Endothelial cell of umbilical vein (primary cell): ENCODE data around the gene ODAPH. TPM values are rescaled to one million over a fixed set of nuclear protein-coding genes. Genes with fewer than 3 reads are reported as not detected.

Source experiments
- BruUV-seq: library from RNA; stranded (reverse); fragments of 400-500 nt; replicated peaks from 2 replicates; lab custom pipeline; 2021; lab: Mats Ljungman, UMichigan
- CTCF ChIA-PET: fragments of 300-600, 350-600 bp; sonication (Branson Sonifier 250); formaldehyde crosslinking; loops from one replicate; lab custom pipeline; 2021; ENCODE audit warnings: antibody characterized with exemption, inconsistent platforms; lab: Charles Lee
- POLR2A ChIA-PET: fragments of 300-600, 350-600 bp; sonication (Branson Sonifier 250); formaldehyde crosslinking; loops from one replicate; lab custom pipeline; 2021; ENCODE audit warnings: antibody characterized with exemption, inconsistent platforms; lab: Charles Lee
- DNase-seq: peaks from one replicate; pipeline ENCODE4 v3.0.0-alpha.2; 2011; ENCODE audit warnings: low read depth, low spot score
- FAIRE-seq: peaks from 2 replicates; lab custom pipeline; 2011; peaks lifted over from hg19 to GRCh38; lab: Jason Lieb, UNC
- H2AFZ ChIP-seq: 2 replicates; pipeline ENCODE4 v1.6.0; 2012; ENCODE audit warnings: low read depth, low read length, control low read depth, inconsistent platforms
- H3K27ac ChIP-seq: 2 replicates; pipeline ENCODE4 v1.5.1; 2011; ENCODE audit warnings: low read depth, mild to moderate bottlenecking, control low read depth, low read length, moderate library complexity; ENCODE audit not compliant: insufficient read depth
- H3K27me3 ChIP-seq, 2 experiments: 2 replicates each; pipeline versions ENCODE4 v1.6.0 to v1.6.1; 2011; ENCODE audit warnings: low read length in 2 of 2, mixed read lengths in 1 of 2; ENCODE audit not compliant: control insufficient read depth in 2 of 2, insufficient read depth in 2 of 2
- H3K36me3 ChIP-seq, 2 experiments: 2 replicates in 1 of 2; 3 replicates in 1 of 2; pipeline ENCODE4 v1.5.1; 2011; ENCODE audit warnings: low read length in 2 of 2, mild to moderate bottlenecking in 1 of 2, moderate library complexity in 1 of 2; ENCODE audit not compliant: control insufficient read depth in 2 of 2, insufficient read depth in 2 of 2; ENCODE audit errors: extremely low read depth in 1 of 2
- H3K4me1 ChIP-seq: 3 replicates; pipeline ENCODE4 v1.5.1; 2011; ENCODE audit warnings: mild to moderate bottlenecking, low read length; ENCODE audit not compliant: control insufficient read depth, insufficient read depth; ENCODE audit errors: extremely low read depth
- H3K4me2 ChIP-seq: 2 replicates; pipeline ENCODE4 v1.6.1; 2011; ENCODE audit warnings: low read length, control low read depth, mixed read lengths; ENCODE audit not compliant: insufficient read depth
- H3K4me3 ChIP-seq, 3 experiments: fragments of 200-600 bp in 1 of 3; sonication (generic), shearing (Covaris generic) in 1 of 3; replicated peaks in 1 of 3; 2 replicates each; pipeline ENCODE4 v1.5.1; 2011 to 2016; ENCODE audit warnings: control low read depth in 3 of 3, low read length in 3 of 3, mild to moderate bottlenecking in 2 of 3, inconsistent platforms in 1 of 3, low read depth in 1 of 3, moderate library complexity in 1 of 3; ENCODE audit not compliant: insufficient read depth in 1 of 3
- H3K79me2 ChIP-seq: 2 replicates; pipeline ENCODE4 v1.6.0; 2012; ENCODE audit warnings: low read length, inconsistent platforms; ENCODE audit not compliant: control insufficient read depth, insufficient read depth
- H3K9ac ChIP-seq: replicated peaks from 2 replicates; pipeline ENCODE3; 2011; ENCODE audit warnings: low read length, control low read depth; ENCODE audit not compliant: insufficient read depth; ENCODE audit errors: extremely low read depth
- H3K9me1 ChIP-seq: replicated peaks from 3 replicates; pipeline ENCODE4 v1.6.0; 2011; ENCODE audit warnings: mild to moderate bottlenecking, low read length; ENCODE audit not compliant: control insufficient read depth, insufficient read depth; ENCODE audit errors: extremely low read depth
- H3K9me3 ChIP-seq: replicated peaks from 2 replicates; pipeline ENCODE4 v1.5.1; 2012; ENCODE audit warnings: low read length, inconsistent platforms; ENCODE audit not compliant: control insufficient read depth, insufficient read depth
- H4K20me1 ChIP-seq: replicated peaks from 2 replicates; pipeline ENCODE3; 2011; ENCODE audit warnings: mild to moderate bottlenecking, low read length; ENCODE audit not compliant: control insufficient read depth, insufficient read depth; ENCODE audit errors: extremely low read depth
- CTCF ChIP-seq, 2 donors: IDR thresholded peaks; 1 replicate in 1 of 2; 2 replicates in 1 of 2; pipeline ENCODE4 v1.5.1; 2011; ENCODE audit warnings: low read length in 2 of 2, mild to moderate bottlenecking in 2 of 2, moderate library complexity in 2 of 2, control low read depth in 1 of 2, inconsistent platforms in 1 of 2, low read depth in 1 of 2; ENCODE audit not compliant: insufficient read depth in 1 of 2; ENCODE audit errors: extremely low read depth in 1 of 2
- EZH2 ChIP-seq: IDR thresholded peaks from 2 replicates; pipeline ENCODE4 v1.6.1; 2012; ENCODE audit warnings: borderline replicate concordance, low read depth, mild to moderate bottlenecking, moderate library complexity, low read length, inconsistent platforms; ENCODE audit not compliant: severe bottlenecking
- FOS ChIP-seq: IDR thresholded peaks from 2 replicates; pipeline ENCODE4 v1.6.1; 2011; ENCODE audit warnings: mild to moderate bottlenecking, low read length, moderate library complexity, borderline replicate concordance; ENCODE audit not compliant: insufficient read depth
- GATA2 ChIP-seq: IDR thresholded peaks from 2 replicates; pipeline ENCODE4 v1.7.0; 2011; ENCODE audit warnings: low read depth, mild to moderate bottlenecking, moderate library complexity, mixed read lengths, low read length; ENCODE audit not compliant: insufficient read length, insufficient read depth
- JUN ChIP-seq: IDR thresholded peaks from 2 replicates; pipeline ENCODE4 v1.6.1; 2011; ENCODE audit warnings: borderline replicate concordance, low read depth; ENCODE audit not compliant: insufficient read length, insufficient read depth
- MAX ChIP-seq: IDR thresholded peaks from 2 replicates; pipeline ENCODE4 v1.6.1; 2011; ENCODE audit not compliant: insufficient read depth, insufficient read length
- MYC ChIP-seq: IDR thresholded peaks from one replicate; pipeline ENCODE4 v1.6.1; 2011; ENCODE audit warnings: mild to moderate bottlenecking, low read depth, low read length
- POLR2A ChIP-seq: IDR thresholded peaks from 2 replicates; pipeline ENCODE4 v1.6.1; 2012; ENCODE audit warnings: low read depth, mild to moderate bottlenecking, control low read depth, low read length
- POLR2AphosphoS5 ChIP-seq: IDR thresholded peaks from 2 replicates; pipeline ENCODE4 v1.6.1; 2012; ENCODE audit warnings: low read depth, mild to moderate bottlenecking, control low read depth, low read length, moderate library complexity; ENCODE audit not compliant: insufficient read depth
- dilution Hi-C: fragments of 300-500 bp; cut with MboI; formaldehyde crosslinking; loops from one replicate; pipeline ENCODE4 v1.15.0; 2019; ENCODE audit warnings: low sequenced_read_pairs; ENCODE audit not compliant: extremely low pct_ligation_motif_present
- intact Hi-C: fragments of 100-400 bp; cut with micrococcal nuclease; formaldehyde crosslinking; loops from one replicate; pipeline ENCODE4 v1.10.0; 2022
- polyA plus RNA-seq, 4 experiments: library from polyadenylated mRNA; depleted of rRNA in 3 of 4; stranded (reverse) in 3 of 4; unstranded in 1 of 4; fragments of >200 nt; gene quantifications; 2 replicates each; pipeline versions ENCODE4 v1.2.1 to v1.2.3, GENCODE V29; 2011 to 2012; ENCODE audit warnings: missing spikeins in 1 of 4
- total RNA-seq: library from RNA; stranded (reverse); gene quantifications from 2 replicates; pipeline ENCODE4 v1.2.3, GENCODE V29; 2021

Gene ODAPH
- total and polyA plus RNA-seq, 2 donors (not counting 3 experiments of a cell fraction or from before 2014, with no cell fraction given), result not detected

- DNase-seq, result no peak
- Histone ChIP-seq H4K20me1 (no peaks in the 10 kb centered on the region), H2AFZ (no peak overlapping the region), H3K4me2 (no peak overlapping the region), H3K9me1 (no peaks in the 10 kb centered on the region), H3K4me3 (no peak overlapping the region), H3K9ac (no peak overlapping the region), H3K79me2 (no peaks in the 10 kb centered on the region), H3K36me3 (peaks cover 0 to 4% of the 10 kb centered on the region in 2 experiments), H3K4me1 (no peaks in the 10 kb centered on the region), H3K27ac (no peak overlapping the region), H3K9me3 (no peaks in the 10 kb centered on the region), H3K27me3 (no peaks in the 10 kb centered on the region)
- BruUV-seq, result no TSS peak
- POLR2A ChIA-PET, result no interaction called here
- dilution Hi-C loops, result no loop called here
- no peak for TF ChIP-seq POLR2A
- no peak for TF ChIP-seq FOS
- TF ChIP-seq EZH2, result no peak
- no peak for TF ChIP-seq MAX
- TF ChIP-seq GATA2, result no peak
- TF ChIP-seq CTCF (IDR thresholded peaks at IDR 0.05; ENCODE audit: extremely low read depth in 1 of 2, insufficient read depth in 1 of 2, low read depth in 1 of 2, low read length in 2 of 2), result no peak
- TF ChIP-seq MYC, result no peak
- no peak for TF ChIP-seq JUN
- TF ChIP-seq POLR2AphosphoS5, result no peak
- CTCF ChIA-PET, result no interaction called here
- intact Hi-C loops, result no loop called here
- FAIRE-seq, result no peak
Observed at GRCh38 chr4:75525086-75525485, 30.8 kb upstream of the ODAPH start.
